Measurements from ENCODE around the gene PNPLA2. TPM values are rescaled to one million over a fixed set of nuclear protein-coding genes. Genes with fewer than 3 reads are reported as not detected.

The PNPLA2 gene
- total RNA-seq, 1 donor from 2014 or later, result 55.6 TPM

GRCh38 chr11:792873-793272 is 25.8 kb upstream of the PNPLA2 start:
- Mint-ChIP-seq H3K36me3 (no peaks in the 10 kb centered on the region), H3K4me1 (ENCODE audit: unreplicated experiment) (peaks cover 8% of the 10 kb centered on the region), H3K4me3 (no peak overlapping the region), H3K9me3 (no peaks in the 10 kb centered on the region), H3K27ac (no peak overlapping the region), H3K27me3 (no peaks in the 10 kb centered on the region)
- no peak for TF ChIP-seq CTCF (conservative IDR thresholded peaks at IDR 0.05)
- no peak for DNase-seq (ENCODE audit: extremely low spot score, unreplicated experiment)

- no peak for DNase-seq (ENCODE audit: extremely low spot score, unreplicated experiment)
- Mint-ChIP-seq H3K9me3 (no peaks in the 10 kb centered on the region), H3K36me3 (no peaks in the 10 kb centered on the region), H3K27ac (no peak overlapping the region), H3K27me3 (no peaks in the 10 kb centered on the region), H3K4me1 (ENCODE audit: unreplicated experiment) (peaks cover 8% of the 10 kb centered on the region), H3K4me3 (no peak overlapping the region)
- no peak for TF ChIP-seq CTCF (conservative IDR thresholded peaks at IDR 0.05)
Observed at GRCh38 chr11:793556-793955, 25.2 kb upstream of the PNPLA2 start.

GRCh38 chr11:794013-794765 is 24.5 kb upstream of the PNPLA2 start:
- Mint-ChIP-seq H3K27ac (no peak overlapping the region), H3K4me3 (no peak overlapping the region), H3K4me1 (ENCODE audit: unreplicated experiment) (peaks cover 8% of the 10 kb centered on the region), H3K36me3 (no peaks in the 10 kb centered on the region), H3K27me3 (no peaks in the 10 kb centered on the region), H3K9me3 (no peaks in the 10 kb centered on the region)
- TF ChIP-seq CTCF (conservative IDR thresholded peaks at IDR 0.05), result no peak
- DNase-seq (ENCODE audit: extremely low spot score, unreplicated experiment), result no peak

- TF ChIP-seq CTCF (conservative IDR thresholded peaks at IDR 0.05), result no peak
- no peaks in the 10 kb centered on the region for H3K36me3 Mint-ChIP-seq
- no peak for DNase-seq (ENCODE audit: extremely low spot score, unreplicated experiment)
- H3K4me1 Mint-ChIP-seq (ENCODE audit: unreplicated experiment), result peaks cover 8% of the 10 kb centered on the region
- H3K27me3 Mint-ChIP-seq, result no peaks in the 10 kb centered on the region
- H3K4me3 Mint-ChIP-seq, result no peak overlapping the region
- no peak overlapping the region for H3K27ac Mint-ChIP-seq
- H3K9me3 Mint-ChIP-seq, result no peaks in the 10 kb centered on the region
Observed at GRCh38 chr11:794766-795633, 23.7 kb upstream of the PNPLA2 start.

- no peak for DNase-seq (ENCODE audit: extremely low spot score, unreplicated experiment)
- peaks cover 8% of the 10 kb centered on the region for H3K4me1 Mint-ChIP-seq (ENCODE audit: unreplicated experiment)
- peak overlapping the region; percentile 29 for H3K27ac Mint-ChIP-seq
- peak overlapping the region; percentile 91 for H3K4me3 Mint-ChIP-seq
- no peak for TF ChIP-seq CTCF (conservative IDR thresholded peaks at IDR 0.05)
- no peaks in the 10 kb centered on the region for H3K9me3 Mint-ChIP-seq
- no peaks in the 10 kb centered on the region for H3K36me3 Mint-ChIP-seq
- no peaks in the 10 kb centered on the region for H3K27me3 Mint-ChIP-seq
Observed at GRCh38 chr11:795634-796564, 22.8 kb upstream of the PNPLA2 start.
